ENCODE data around the gene ANKRD11.
A peak's percentile ranks its signal among the peaks of the same experiment; 100 is the strongest.
"Not testable (repeated sequence)": the region's sequence is repeated elsewhere in the genome, so short reads cannot be mapped to it uniquely, and the experiment has no call there.

ANKRD11 gene

GRCh38 chr16:89435059-89435458 lies 55.3 kb downstream of the ANKRD11 start:
- H3K36me3 ChIP-seq (ENCODE audit: insufficient read depth, low read length); H3K27ac ChIP-seq (ENCODE audit: low read depth, low read length); H3K27me3 ChIP-seq (ENCODE audit: control insufficient read depth in 1 of 2, insufficient read depth in 2 of 2, low read length in 2 of 2); H3K9ac ChIP-seq (ENCODE audit: low read length); H3K4me3 ChIP-seq (ENCODE audit: low read depth in 1 of 2, low read length in 2 of 2); H3K9me3 ChIP-seq (ENCODE audit: low read length): not testable (repeated sequence)
- H3K4me1 ChIP-seq (ENCODE audit: insufficient read depth, low read length): peaks cover 32% of the 10 kb centered on the region

- H3K27ac ChIP-seq (ENCODE audit: low read depth, low read length): no peak overlapping the region
- H3K9me3 ChIP-seq (ENCODE audit: low read length): no peaks in the 10 kb centered on the region
- H3K4me3 ChIP-seq (ENCODE audit: low read depth in 1 of 2, low read length in 2 of 2): no peak overlapping the region
- H3K36me3 ChIP-seq (ENCODE audit: insufficient read depth, low read length): no peaks in the 10 kb centered on the region
- H3K9ac ChIP-seq (ENCODE audit: low read length): no peak overlapping the region
- H3K4me1 ChIP-seq (ENCODE audit: insufficient read depth, low read length): peaks cover 31% of the 10 kb centered on the region
- H3K27me3 ChIP-seq (ENCODE audit: control insufficient read depth in 1 of 2, insufficient read depth in 2 of 2, low read length in 2 of 2): no peaks in the 10 kb centered on the region
Measured at GRCh38 chr16:89434490-89434889, 55.9 kb downstream of the ANKRD11 start.

- not testable (repeated sequence) for H3K4me3 ChIP-seq (ENCODE audit: low read depth in 1 of 2, low read length in 2 of 2); H3K9me3 ChIP-seq (ENCODE audit: low read length); H3K27me3 ChIP-seq (ENCODE audit: control insufficient read depth in 1 of 2, insufficient read depth in 2 of 2, low read length in 2 of 2); H3K27ac ChIP-seq (ENCODE audit: low read depth, low read length); H3K36me3 ChIP-seq (ENCODE audit: insufficient read depth, low read length); H3K9ac ChIP-seq (ENCODE audit: low read length)
- peaks cover 31% of the 10 kb centered on the region for H3K4me1 ChIP-seq (ENCODE audit: insufficient read depth, low read length)
Measured at GRCh38 chr16:89433363-89433984, 56.9 kb downstream of the ANKRD11 start.

GRCh38 chr16:89431630-89432029 lies 58.7 kb downstream of the ANKRD11 start:
- Histone ChIP-seq H3K9me3 (ENCODE audit: low read length) (no peaks in the 10 kb centered on the region), H3K4me1 (ENCODE audit: insufficient read depth, low read length) (peaks cover 31% of the 10 kb centered on the region), H3K36me3 (ENCODE audit: insufficient read depth, low read length) (no peaks in the 10 kb centered on the region), H3K27me3 (ENCODE audit: control insufficient read depth in 1 of 2, insufficient read depth in 2 of 2, low read length in 2 of 2) (no peaks in the 10 kb centered on the region), H3K27ac (ENCODE audit: low read depth, low read length) (no peak overlapping the region), H3K9ac (ENCODE audit: low read length) (no peak overlapping the region), H3K4me3 (ENCODE audit: low read depth in 1 of 2, low read length in 2 of 2) (no peak overlapping the region)

- Histone ChIP-seq H3K9me3 (ENCODE audit: low read length) (no peaks in the 10 kb centered on the region), H3K27ac (ENCODE audit: low read depth, low read length) (peak overlapping the region; percentile 21), H3K27me3 (ENCODE audit: control insufficient read depth in 1 of 2, insufficient read depth in 2 of 2, low read length in 2 of 2) (no peaks in the 10 kb centered on the region), H3K4me1 (ENCODE audit: insufficient read depth, low read length) (peaks cover 32% of the 10 kb centered on the region), H3K9ac (ENCODE audit: low read length) (no peak overlapping the region), H3K4me3 (ENCODE audit: low read depth in 1 of 2, low read length in 2 of 2) (no peak overlapping the region), H3K36me3 (ENCODE audit: insufficient read depth, low read length) (no peaks in the 10 kb centered on the region)
Measured at GRCh38 chr16:89431158-89431584, 59.2 kb downstream of the ANKRD11 start.

GRCh38 chr16:89430436-89431157 lies 59.8 kb downstream of the ANKRD11 start:
- Histone ChIP-seq H3K4me3 (ENCODE audit: low read depth in 1 of 2, low read length in 2 of 2) (no peak overlapping the region), H3K36me3 (ENCODE audit: insufficient read depth, low read length) (peaks cover 4% of the 10 kb centered on the region), H3K4me1 (ENCODE audit: insufficient read depth, low read length) (peaks cover 36% of the 10 kb centered on the region), H3K9me3 (ENCODE audit: low read length) (no peaks in the 10 kb centered on the region), H3K27me3 (ENCODE audit: control insufficient read depth in 1 of 2, insufficient read depth in 2 of 2, low read length in 2 of 2) (no peaks in the 10 kb centered on the region), H3K27ac (ENCODE audit: low read depth, low read length) (no peak overlapping the region), H3K9ac (ENCODE audit: low read length) (no peak overlapping the region)

GRCh38 chr16:89428605-89429004 lies 61.8 kb downstream of the ANKRD11 start:
- H3K27ac ChIP-seq (ENCODE audit: low read depth, low read length); H3K4me3 ChIP-seq (ENCODE audit: low read depth in 1 of 2, low read length in 2 of 2); H3K9me3 ChIP-seq (ENCODE audit: low read length); H3K27me3 ChIP-seq (ENCODE audit: control insufficient read depth in 1 of 2, insufficient read depth in 2 of 2, low read length in 2 of 2); H3K36me3 ChIP-seq (ENCODE audit: insufficient read depth, low read length); H3K9ac ChIP-seq (ENCODE audit: low read length): not testable (repeated sequence)
- peaks cover 28% of the 10 kb centered on the region for H3K4me1 ChIP-seq (ENCODE audit: insufficient read depth, low read length)

GRCh38 chr16:89426736-89427530 lies 63.4 kb downstream of the ANKRD11 start:
- no peak overlapping the region for H3K4me3 ChIP-seq (ENCODE audit: low read depth in 1 of 2, low read length in 2 of 2)
- peaks cover 38% of the 10 kb centered on the region for H3K4me1 ChIP-seq (ENCODE audit: insufficient read depth, low read length)
- H3K27ac ChIP-seq (ENCODE audit: low read depth, low read length): no peak overlapping the region
- H3K27me3 ChIP-seq (ENCODE audit: control insufficient read depth in 1 of 2, insufficient read depth in 2 of 2, low read length in 2 of 2): no peaks in the 10 kb centered on the region
- H3K36me3 ChIP-seq (ENCODE audit: insufficient read depth, low read length): peaks cover 4% of the 10 kb centered on the region
- H3K9me3 ChIP-seq (ENCODE audit: low read length): no peaks in the 10 kb centered on the region
- no peak overlapping the region for H3K9ac ChIP-seq (ENCODE audit: low read length)

- Histone ChIP-seq H3K27me3 (ENCODE audit: control insufficient read depth in 1 of 2, insufficient read depth in 2 of 2, low read length in 2 of 2) (no peaks in the 10 kb centered on the region), H3K36me3 (ENCODE audit: insufficient read depth, low read length) (peaks cover 4% of the 10 kb centered on the region), H3K27ac (ENCODE audit: low read depth, low read length) (no peak overlapping the region), H3K9ac (ENCODE audit: low read length) (no peak overlapping the region), H3K9me3 (ENCODE audit: low read length) (no peaks in the 10 kb centered on the region), H3K4me1 (ENCODE audit: insufficient read depth, low read length) (peaks cover 29% of the 10 kb centered on the region), H3K4me3 (ENCODE audit: low read depth in 1 of 2, low read length in 2 of 2) (no peak overlapping the region)
Measured at GRCh38 chr16:89425523-89425922, 64.8 kb downstream of the ANKRD11 start.

- Histone ChIP-seq H3K36me3 (ENCODE audit: insufficient read depth, low read length) (peaks cover 4% of the 10 kb centered on the region), H3K9me3 (ENCODE audit: low read length) (no peaks in the 10 kb centered on the region), H3K9ac (ENCODE audit: low read length) (no peak overlapping the region), H3K4me1 (ENCODE audit: insufficient read depth, low read length) (peaks cover 35% of the 10 kb centered on the region), H3K27me3 (ENCODE audit: control insufficient read depth in 1 of 2, insufficient read depth in 2 of 2, low read length in 2 of 2) (no peaks in the 10 kb centered on the region), H3K4me3 (ENCODE audit: low read depth in 1 of 2, low read length in 2 of 2) (no peak overlapping the region), H3K27ac (ENCODE audit: low read depth, low read length) (no peak overlapping the region)
Measured at GRCh38 chr16:89423681-89424260, 66.6 kb downstream of the ANKRD11 start.

- Histone ChIP-seq H3K27ac (ENCODE audit: low read depth, low read length) (no peak overlapping the region), H3K36me3 (ENCODE audit: insufficient read depth, low read length) (peaks cover 4% of the 10 kb centered on the region), H3K4me3 (ENCODE audit: low read depth in 1 of 2, low read length in 2 of 2) (no peak overlapping the region)
Measured at GRCh38 chr16:89422905-89423630, 67.3 kb downstream of the ANKRD11 start.

More at GRCh38 chr16:89422905-89423630, 67.3 kb downstream of the ANKRD11 start:
- no peak overlapping the region for H3K9ac ChIP-seq (ENCODE audit: low read length)
- no peaks in the 10 kb centered on the region for H3K27me3 ChIP-seq (ENCODE audit: control insufficient read depth in 1 of 2, insufficient read depth in 2 of 2, low read length in 2 of 2)
- peaks cover 35% of the 10 kb centered on the region for H3K4me1 ChIP-seq (ENCODE audit: insufficient read depth, low read length)
- no peaks in the 10 kb centered on the region for H3K9me3 ChIP-seq (ENCODE audit: low read length)

All from muscle layer of colon (tissue), 2 donors.